ENCODE measurements around the gene BCAN. TPM values are rescaled to one million over a fixed set of nuclear protein-coding genes. Genes with fewer than 3 reads are reported as not detected.

The BCAN gene
- total and polyA plus RNA-seq, 2 of the 4 experiments (the other 2 are of a cell fraction): 0.07 TPM; not detected in 1

DNA sequence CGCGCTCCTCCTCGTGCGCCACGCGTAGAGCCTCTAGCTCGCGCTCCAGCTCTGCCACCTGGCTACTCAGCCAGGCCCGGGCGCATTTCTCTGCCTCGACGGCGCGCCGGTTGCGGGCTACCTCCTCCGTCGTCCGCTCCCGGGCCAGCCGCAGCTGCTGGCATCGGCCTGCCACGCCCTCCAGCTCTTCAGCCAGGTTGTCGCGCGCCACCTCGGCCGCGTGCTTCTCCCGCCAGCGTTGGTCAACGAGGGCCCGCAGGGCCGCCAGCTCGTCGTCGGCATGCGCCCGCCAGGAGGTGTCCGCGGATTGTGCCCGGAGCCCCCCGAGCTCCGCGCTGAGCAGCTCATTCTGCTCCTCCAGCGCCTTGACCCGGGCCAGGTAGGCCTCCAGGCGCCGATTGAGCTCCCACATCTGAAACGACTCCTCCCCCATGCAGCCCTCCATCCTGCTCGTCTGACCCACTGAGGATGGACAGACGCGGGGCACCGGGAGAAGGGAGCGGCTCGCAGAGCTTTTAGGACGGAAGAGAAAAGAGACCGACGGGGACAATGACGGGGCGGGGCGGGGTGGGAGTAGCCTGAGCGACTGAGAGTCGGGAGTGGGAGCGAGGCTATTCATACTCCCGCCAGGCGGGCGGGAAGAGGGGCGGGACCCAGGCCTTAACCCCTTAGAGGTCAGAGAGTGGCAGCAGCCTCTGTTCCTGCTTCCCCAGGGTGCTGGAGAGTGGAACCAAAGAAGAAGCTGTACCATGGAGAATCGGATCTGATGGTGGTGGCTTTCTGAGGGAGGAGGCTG is 35.1 kb downstream of the BCAN start, which contains the start of gene NES:
TSS of gene NES (minus strand) at position 588 of the 796 bp plus-strand sequence. CDS start at position 445, 143 bp downstream.
- H4K91ac ChIP-seq (ENCODE audit: insufficient read depth, low read depth, low read length): peak within 1 kb of the TSS; percentile 94
- H4K8ac ChIP-seq (ENCODE audit: low read depth in 2 of 2, low read length in 2 of 2): peak within 1 kb of the TSS; percentile 65 to 97
- peaks cover 15% of the 10 kb centered on the region for H3K9me1 ChIP-seq (ENCODE audit: insufficient read depth, low read length)
- WGBS, 2 experiments (ENCODE audit: extremely low coverage in 2 of 2, insufficient read length in 1 of 2): 9% methylated on average over 21 of the region's 70 CpGs; no CpG with 5 or more reads in 1 of the 2 experiments
- CTCF ChIA-PET: interaction anchor here (0.9 to 3.8 kb wide), 12 partner anchors 12 to 251 kb away, joined by 3 to 25 read pairs (median 4); no protein-coding TSS in a partner anchor
- H3K4me3 ChIP-seq (ENCODE audit: insufficient read depth, low read depth, low read length): peak within 1 kb of the TSS; percentile 48
- H3K4me1 ChIP-seq (ENCODE audit: control insufficient read depth, insufficient read depth, low read length): peaks cover 31% of the 10 kb centered on the region
- DNase-seq (peak; percentile 56), ATAC-seq (ENCODE audit: low read depth) (peak; percentile 68)
- peaks cover 12% of the 10 kb centered on the region for H3K36me3 ChIP-seq (ENCODE audit: control insufficient read depth, insufficient read depth, low read length)
- peak within 1 kb of the TSS; percentile 93 for H3K4ac ChIP-seq (ENCODE audit: low read depth, low read length)
- H2BK20ac ChIP-seq (ENCODE audit: low read depth, low read length): peak within 1 kb of the TSS; percentile 86
- peak within 1 kb of the TSS; percentile 77 for H3K27ac ChIP-seq (ENCODE audit: insufficient read depth, low read length)
- peaks cover 19% of the 10 kb centered on the region for H3K27me3 ChIP-seq (ENCODE audit: control insufficient read depth, insufficient read depth, low read length)
- intact Hi-C loops (cut with micrococcal nuclease): no loop called here
- H3K79me1 ChIP-seq (ENCODE audit: low read depth in 1 of 2, low read length in 2 of 2): peaks cover 15 to 48% of the 10 kb centered on the region in 2 experiments; a peak in 3 of 4 replicates
- H3K9ac ChIP-seq (ENCODE audit: low read depth, low read length): peak within 1 kb of the TSS; percentile 72
- H3K14ac ChIP-seq (replicated peaks; ENCODE audit: low read depth, low read length): peak within 1 kb of the TSS; percentile 88
- peak within 1 kb of the TSS; percentile 95 for H2AK9ac ChIP-seq (replicated peaks; ENCODE audit: low read depth, low read length, poor library complexity)
- dilution Hi-C loops (cut with HindIII; ENCODE audit: low sequenced_read_pairs, unreplicated experiment): no loop called here
- peak within 1 kb of the TSS; percentile 88 for H2AFZ ChIP-seq (replicated peaks; ENCODE audit: low read length, poor library complexity)
- H4K20me1 ChIP-seq (ENCODE audit: insufficient read depth, low read length): peaks cover 28% of the 10 kb centered on the region
- H2BK15ac ChIP-seq (ENCODE audit: low read depth, low read length): peak within 1 kb of the TSS; percentile 83
- peak within 1 kb of the TSS; percentile 83 for H3K18ac ChIP-seq (ENCODE audit: low read depth, low read length)
- peak within 1 kb of the TSS; percentile 61 for H3K23ac ChIP-seq (ENCODE audit: low read depth, low read length)
- POLR2A ChIA-PET (ENCODE audit: unreplicated experiment): interaction anchor here (0.5 to 3.3 kb wide), 7 partner anchors 12 to 575 kb away, joined by 3 to 29 read pairs (median 11); no protein-coding TSS in a partner anchor
- in situ Hi-C loops (cut with MboI; ENCODE audit: low sequenced_read_pairs): no loop called here
- H2BK5ac ChIP-seq (ENCODE audit: low read depth, low read length, poor library complexity, severe bottlenecking): peak within 1 kb of the TSS; percentile 62
- H3K9me3 ChIP-seq (ENCODE audit: control insufficient read depth, insufficient read depth, low read length): no peaks in the 10 kb centered on the region
- H2BK120ac ChIP-seq (ENCODE audit: low read depth, low read length): peak within 1 kb of the TSS; percentile 91
- TSS peak; percentile 79 for BruUV-seq (replicated peaks)
- TF ChIP-seq MAZ (IDR thresholded peaks at IDR 0.05; ENCODE audit: borderline replicate concordance, low read depth, low read length) (peak; percentile 9; the same call in 1 of the 2 replicates), POLR2A (IDR thresholded peaks at IDR 0.05; ENCODE audit: low read depth, low read length) (peak; percentile 54; the same call in 1 of the 2 replicates)
- TF ChIP-seq, protein P1, sequence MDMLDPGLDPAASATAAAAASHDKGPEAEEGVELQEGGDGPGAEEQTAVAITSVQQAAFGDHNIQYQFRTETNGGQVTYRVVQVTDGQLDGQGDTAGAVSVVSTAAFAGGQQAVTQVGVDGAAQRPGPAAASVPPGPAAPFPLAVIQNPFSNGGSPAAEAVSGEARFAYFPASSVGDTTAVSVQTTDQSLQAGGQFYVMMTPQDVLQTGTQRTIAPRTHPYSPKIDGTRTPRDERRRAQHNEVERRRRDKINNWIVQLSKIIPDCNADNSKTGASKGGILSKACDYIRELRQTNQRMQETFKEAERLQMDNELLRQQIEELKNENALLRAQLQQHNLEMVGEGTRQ (IDR thresholded peaks at IDR 0.05; ENCODE audit: low read depth, low read length): no peak
- TF ChIP-seq, protein P2, sequence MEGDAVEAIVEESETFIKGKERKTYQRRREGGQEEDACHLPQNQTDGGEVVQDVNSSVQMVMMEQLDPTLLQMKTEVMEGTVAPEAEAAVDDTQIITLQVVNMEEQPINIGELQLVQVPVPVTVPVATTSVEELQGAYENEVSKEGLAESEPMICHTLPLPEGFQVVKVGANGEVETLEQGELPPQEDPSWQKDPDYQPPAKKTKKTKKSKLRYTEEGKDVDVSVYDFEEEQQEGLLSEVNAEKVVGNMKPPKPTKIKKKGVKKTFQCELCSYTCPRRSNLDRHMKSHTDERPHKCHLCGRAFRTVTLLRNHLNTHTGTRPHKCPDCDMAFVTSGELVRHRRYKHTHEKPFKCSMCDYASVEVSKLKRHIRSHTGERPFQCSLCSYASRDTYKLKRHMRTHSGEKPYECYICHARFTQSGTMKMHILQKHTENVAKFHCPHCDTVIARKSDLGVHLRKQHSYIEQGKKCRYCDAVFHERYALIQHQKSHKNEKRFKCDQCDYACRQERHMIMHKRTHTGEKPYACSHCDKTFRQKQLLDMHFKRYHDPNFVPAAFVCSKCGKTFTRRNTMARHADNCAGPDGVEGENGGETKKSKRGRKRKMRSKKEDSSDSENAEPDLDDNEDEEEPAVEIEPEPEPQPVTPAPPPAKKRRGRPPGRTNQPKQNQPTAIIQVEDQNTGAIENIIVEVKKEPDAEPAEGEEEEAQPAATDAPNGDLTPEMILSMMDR (conservative IDR thresholded peaks at IDR 0.05; ENCODE audit: low read depth, low read length): no peak
- peak within 1 kb of the TSS; percentile 90 for H3K4me2 ChIP-seq (ENCODE audit: low read depth, low read length)
- peak within 1 kb of the TSS; percentile 91 for H4K5ac ChIP-seq (ENCODE audit: low read depth, low read length)
- H3K56ac ChIP-seq (ENCODE audit: extremely low read depth, insufficient read depth, low read length): peak within 1 kb of the TSS; percentile 35; the same call in 1 of the 2 replicates
- H2AK5ac ChIP-seq (ENCODE audit: low read depth, low read length): peak within 1 kb of the TSS; percentile 96

All from IMR-90 (cell line).